GM19023 (cell line): Measurements from ENCODE around the gene FANCC.

Experiments used
- ATAC-seq: cut with Tn5 transposase; IDR thresholded peaks from one replicate; pipeline ENCODE4 v1.9.1; 2021; ENCODE audit warnings: mild to moderate bottlenecking, moderate library complexity; ENCODE audit not compliant: unreplicated experiment

The FANCC gene, protein sequence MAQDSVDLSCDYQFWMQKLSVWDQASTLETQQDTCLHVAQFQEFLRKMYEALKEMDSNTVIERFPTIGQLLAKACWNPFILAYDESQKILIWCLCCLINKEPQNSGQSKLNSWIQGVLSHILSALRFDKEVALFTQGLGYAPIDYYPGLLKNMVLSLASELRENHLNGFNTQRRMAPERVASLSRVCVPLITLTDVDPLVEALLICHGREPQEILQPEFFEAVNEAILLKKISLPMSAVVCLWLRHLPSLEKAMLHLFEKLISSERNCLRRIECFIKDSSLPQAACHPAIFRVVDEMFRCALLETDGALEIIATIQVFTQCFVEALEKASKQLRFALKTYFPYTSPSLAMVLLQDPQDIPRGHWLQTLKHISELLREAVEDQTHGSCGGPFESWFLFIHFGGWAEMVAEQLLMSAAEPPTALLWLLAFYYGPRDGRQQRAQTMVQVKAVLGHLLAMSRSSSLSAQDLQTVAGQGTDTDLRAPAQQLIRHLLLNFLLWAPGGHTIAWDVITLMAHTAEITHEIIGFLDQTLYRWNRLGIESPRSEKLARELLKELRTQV

GRCh38 chr9:95317119-95317892, at the start of gene FANCC:
FANCC (minus strand) TSS chr9:95317709; CDS start chr9:95249291, 68,418 bp downstream.
- peak; percentile 76 for ATAC-seq

DNA sequence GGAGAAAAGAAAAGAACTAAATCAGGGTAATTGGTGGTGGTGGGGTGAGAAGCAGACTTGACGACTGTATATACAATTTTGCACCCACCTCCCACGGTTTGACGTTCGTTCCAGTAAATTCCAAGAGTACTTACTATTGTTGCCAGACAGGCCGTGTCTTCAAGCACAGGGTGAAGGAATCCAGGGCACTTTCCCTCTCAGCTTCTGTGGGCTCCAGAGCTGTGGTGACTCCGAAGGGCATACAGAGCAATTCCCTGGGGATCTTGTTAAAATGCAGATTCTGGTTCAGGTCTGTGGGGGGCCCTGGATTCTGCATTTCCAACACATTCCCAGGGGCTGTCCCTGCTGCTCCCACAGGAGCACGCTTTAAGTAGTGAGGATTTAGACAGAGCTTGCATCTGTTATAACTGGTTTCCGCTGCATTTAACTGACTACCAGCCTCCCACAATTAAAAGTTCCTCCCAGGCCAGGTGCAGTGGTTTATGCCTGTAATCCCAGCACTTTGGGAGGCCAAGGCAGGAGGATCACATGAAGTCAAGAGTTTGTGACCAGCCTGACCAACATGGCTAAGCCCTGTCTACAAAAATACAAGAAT, 49.3 kb upstream of the FANCC start:
- no peak for ATAC-seq

DNA sequence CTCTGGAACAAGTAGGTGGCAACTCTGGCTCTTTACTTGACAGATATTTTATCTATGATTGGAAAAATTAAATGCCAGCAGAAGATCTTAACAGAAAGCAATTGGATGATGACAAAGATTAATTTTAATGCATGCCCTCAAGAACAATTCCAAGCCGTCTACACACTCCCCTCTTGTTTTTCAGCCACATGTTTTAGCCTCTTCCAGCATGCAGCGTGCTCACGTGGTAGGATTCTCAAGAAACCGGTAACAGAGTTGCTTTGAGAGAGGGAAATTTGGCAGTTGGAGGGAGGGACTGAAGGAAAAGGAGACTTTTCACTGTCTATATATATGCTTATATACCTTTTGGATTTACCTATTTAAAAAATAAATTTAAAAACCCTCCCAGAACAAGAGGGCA, 48.3 kb upstream of the FANCC start:
- ATAC-seq, result no peak

DNA sequence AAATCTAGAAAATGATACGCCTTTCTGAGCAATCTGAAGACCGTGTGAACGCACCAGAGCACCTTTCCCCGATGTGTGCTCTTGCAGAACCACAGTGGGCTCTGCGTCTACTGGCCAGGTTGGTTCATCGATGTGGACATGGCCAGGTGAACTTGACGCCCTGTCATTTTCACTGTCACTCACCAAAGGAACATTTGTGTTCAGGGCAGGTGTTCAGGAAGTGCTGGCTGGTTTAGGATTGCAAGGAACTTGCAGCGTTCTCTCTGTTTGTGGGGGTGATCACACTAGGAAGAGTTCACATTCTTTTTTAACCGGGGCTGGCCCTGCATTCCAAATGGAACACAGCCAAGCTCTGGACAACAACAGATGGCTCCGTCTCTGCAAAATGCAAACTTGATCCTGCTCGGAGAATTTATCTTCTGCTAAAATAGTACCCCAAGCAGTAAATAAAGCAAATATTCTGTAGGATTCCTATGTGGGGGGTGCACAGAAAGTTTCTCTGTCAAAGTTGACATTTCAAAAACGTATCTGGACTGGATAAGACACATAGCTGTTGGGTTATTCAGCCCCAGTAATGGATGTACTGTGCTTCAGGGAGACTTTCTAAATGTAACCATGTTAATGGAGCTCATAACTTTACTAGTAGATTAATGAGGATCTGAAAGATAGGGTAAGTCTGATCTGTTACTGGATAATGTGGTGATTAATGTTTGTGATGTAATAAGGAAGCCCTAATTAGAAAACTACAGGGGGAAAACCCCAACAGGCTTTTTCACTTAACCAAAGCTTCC, 45.7 kb upstream of the FANCC start:
- ATAC-seq, result no peak

DNA sequence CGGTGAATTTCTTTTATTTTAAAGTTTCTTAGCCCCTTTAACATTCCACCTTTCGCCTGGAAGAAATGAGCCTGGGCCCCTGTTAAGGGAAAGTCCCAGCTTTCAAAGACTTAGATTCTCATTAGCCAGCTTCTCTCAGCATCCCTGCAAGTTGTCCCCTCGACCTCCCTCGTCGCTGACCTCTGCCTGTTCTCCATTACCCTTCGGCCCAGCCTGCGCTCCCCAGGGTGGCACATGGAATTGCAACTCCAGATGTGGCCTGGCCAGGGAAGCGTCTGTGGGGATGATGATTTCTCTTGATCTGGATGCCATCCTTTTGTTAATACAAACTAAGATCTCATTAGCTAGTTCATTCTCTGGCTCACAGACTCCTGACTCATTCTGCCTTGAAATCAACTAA, 43.4 kb upstream of the FANCC start:
- ATAC-seq, result no peak

DNA sequence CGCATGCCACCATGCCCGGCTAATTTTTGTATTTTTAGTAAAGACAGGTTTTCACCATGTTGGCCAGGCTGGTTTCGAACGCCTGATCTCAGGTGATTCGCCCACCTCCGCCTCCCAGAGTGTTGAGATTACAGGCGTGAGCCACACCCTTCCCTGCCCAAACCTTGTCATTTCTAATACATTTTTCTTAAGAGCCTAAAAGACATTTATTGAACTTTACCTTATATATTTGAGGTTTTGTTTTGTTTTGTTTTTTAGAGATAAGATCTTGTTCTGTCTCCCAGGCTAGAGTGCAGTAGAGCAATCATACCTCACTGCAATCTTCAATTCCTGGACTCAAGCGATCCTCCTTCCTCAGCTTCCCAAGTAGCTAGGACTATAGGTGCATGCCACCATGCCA, 39.8 kb upstream of the FANCC start:
- no peak for ATAC-seq

DNA sequence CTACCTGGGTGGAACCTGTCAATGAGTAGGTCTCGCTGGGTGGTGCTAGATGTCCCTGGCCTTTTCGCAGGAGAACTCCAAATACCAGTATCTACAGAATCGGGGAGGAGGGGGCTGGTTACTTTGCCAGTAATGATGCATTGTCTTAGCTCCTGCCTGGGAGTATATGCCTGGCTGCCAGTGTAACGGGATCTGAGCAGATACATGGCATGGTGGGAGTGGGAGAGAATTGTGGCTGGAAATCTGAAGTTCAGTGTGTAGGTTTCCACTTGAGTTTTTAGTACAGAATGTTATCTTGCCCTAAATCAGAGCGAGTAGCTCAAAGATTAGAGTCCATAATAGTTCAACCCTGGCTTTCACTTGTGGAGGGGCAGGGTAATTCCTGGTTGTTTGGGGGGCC, 38.0 kb upstream of the FANCC start:
- ATAC-seq, result no peak

- no peak for ATAC-seq
These were observed 33.5 kb upstream of the FANCC start for GRCh38 chr9:95351051-95351450.

DNA sequence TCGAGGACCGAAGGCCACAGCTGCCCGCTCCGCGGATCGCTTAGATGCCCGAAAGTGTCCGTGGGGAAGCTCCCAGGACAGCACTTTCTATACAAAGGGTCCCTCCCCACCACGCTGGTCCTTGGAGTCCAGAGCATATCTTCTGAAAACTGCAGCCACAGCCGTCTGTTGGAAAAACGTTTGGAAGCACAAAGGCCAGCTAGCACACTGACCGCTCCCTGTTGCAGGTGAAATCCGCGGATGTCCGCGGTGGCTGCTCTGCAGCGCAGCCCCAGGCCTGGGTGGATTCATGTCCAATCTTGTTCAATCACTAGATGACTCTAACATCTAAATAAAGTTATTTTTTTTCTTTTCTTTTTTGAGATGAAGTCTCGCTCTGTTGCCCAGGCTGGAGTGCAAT, 32.8 kb upstream of the FANCC start:
- no peak for ATAC-seq

- no peak for ATAC-seq
These were observed 31.9 kb upstream of the FANCC start for GRCh38 chr9:95349091-95350038.

DNA sequence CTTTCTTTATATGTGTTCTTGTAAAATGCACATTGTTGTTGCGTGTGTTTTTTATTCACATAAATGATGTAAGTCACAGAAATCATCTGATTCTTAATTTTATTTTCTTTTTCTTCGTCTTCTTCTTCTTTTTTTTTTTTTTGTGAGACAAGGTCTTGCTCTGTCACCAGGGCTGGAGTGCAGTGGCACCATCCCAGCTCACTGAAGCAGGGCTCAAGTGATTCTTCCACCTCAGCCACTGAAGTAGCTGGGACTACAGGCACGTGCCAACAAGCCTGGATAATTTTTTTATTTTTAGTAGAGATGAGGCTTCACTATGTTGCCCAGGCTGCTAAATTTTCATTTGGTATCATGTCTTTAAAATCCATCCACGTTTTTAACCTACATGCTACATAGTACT, 28.5 kb upstream of the FANCC start:
- ATAC-seq, result no peak

- ATAC-seq, result no peak
These were observed 27.3 kb upstream of the FANCC start for GRCh38 chr9:95344735-95345325.

DNA sequence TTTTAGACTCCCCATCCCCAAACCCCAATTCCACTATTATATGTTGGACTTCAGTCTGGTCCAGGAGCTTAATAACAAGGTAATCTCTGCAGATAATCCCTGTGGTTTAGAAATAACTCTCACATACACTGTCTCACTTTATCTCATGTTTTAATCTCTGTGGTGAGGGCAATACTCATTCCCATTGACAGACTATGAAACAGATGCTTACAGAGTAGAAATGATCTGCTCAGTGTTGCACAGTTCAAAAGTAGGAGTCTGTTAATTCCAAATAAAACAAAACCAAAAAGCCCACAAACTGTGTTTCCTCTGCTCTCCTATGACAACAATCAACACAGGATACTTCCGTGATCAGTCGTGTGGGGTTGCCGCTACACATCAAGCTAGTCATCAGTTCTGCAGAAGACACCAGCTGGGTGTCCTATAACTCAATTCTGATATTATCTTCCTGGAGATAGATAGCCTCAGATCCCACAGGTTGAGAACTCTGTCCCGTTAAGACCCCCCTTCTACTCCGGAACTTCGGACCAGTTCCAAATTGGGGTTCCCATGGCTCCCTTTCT, 26.3 kb upstream of the FANCC start:
- ATAC-seq, result no peak

- no peak for ATAC-seq
These were observed 25.1 kb upstream of the FANCC start for GRCh38 chr9:95342571-95342970.

- no peak for ATAC-seq
These were observed 23.9 kb upstream of the FANCC start for GRCh38 chr9:95341293-95341962.

GRCh38 chr9:95338243-95338642, 20.7 kb upstream of the FANCC start:
- no peak for ATAC-seq

DNA sequence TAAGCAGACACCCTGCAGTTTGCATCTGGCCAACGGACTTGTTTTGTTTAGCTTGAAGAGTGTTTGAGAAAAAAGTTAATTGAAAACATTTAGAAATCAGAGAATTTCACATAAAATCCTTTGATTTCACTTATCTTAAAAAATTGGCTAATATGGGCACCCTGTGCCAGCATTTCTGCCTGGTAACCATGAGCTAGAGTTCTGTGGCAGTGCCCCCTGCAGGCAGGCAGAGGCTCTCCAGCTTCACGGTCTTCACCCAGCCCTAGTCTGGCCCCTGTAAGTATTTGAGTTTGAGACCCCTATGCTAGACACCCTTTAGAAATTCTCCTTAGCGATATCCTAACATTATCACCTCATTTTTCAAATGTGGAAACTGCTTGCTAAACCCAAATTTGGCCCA, 18.8 kb upstream of the FANCC start:
- no peak for ATAC-seq

GRCh38 chr9:95333426-95333825, 15.9 kb upstream of the FANCC start:
- no peak for ATAC-seq
